Right lobe of liver (tissue), 4 donors: Measurements from ENCODE around the gene MEA1.

Experiments used
- CTCF ChIP-seq, 4 donors: fragments of 200-600 bp in 3 of 4; fragments of 450-650 bp in 1 of 4; IDR thresholded peaks; one replicate each; pipeline versions ENCODE4 v1.5.1 to v1.8.0; 2016 to 2022; ENCODE audit warnings: antibody characterized with exemption in 4 of 4, mild to moderate bottlenecking in 2 of 4
- POLR2A ChIP-seq: fragments of 450-650 bp; IDR thresholded peaks from one replicate; pipeline ENCODE4 v1.6.1; 2017; ENCODE audit warnings: antibody characterized with exemption, mild to moderate bottlenecking
- donor health status: DM: no; HTN: no; CAD: no.
- donor health status: DM: no; HTN: no; CAD: no.
- donor health status: DM: no; HTN: yes; CAD: no.

GRCh38 chr6:43019152-43019551 is 5.4 kb upstream of the MEA1 start:
- TF ChIP-seq CTCF (IDR thresholded peaks at IDR 0.05) = no peak
- no peak for TF ChIP-seq POLR2A
